Measurements from ENCODE around the gene TNKS2.
"Not testable (repeated sequence)": the region's sequence is repeated elsewhere in the genome, so short reads cannot be mapped to it uniquely, and the experiment has no call there.

The TNKS2 gene

DNA sequence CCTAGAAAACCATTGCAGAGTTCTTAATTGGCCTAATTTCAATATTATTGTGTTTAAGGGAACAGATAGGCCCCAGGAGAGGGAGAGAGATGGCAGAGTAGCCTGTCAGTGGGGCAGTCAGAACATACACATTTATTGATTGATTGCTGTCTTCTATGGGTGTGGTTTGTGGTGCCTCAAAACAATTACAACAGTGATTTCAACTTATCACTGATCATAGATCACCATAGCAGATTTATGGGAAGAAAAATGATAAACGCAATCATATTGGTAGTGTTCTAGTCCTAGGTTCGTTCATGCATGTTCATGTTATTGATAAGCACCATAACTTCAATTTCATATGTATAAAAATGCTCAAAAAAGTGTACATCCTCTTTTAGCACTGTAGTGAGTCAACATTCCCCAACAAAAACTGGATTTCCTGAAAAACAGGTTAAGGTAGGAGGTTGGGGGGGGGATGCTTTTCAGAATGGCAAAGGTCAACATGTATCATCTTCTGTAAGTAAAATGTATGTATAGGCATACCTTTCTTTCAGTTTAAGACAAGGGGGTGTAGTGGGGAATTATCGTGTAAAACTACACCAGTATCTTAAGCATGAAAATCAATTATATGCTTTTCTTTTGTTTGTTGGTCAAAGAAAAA is 1.1 kb upstream of the TNKS2 start:
- no peak for DNase-seq

DNA sequence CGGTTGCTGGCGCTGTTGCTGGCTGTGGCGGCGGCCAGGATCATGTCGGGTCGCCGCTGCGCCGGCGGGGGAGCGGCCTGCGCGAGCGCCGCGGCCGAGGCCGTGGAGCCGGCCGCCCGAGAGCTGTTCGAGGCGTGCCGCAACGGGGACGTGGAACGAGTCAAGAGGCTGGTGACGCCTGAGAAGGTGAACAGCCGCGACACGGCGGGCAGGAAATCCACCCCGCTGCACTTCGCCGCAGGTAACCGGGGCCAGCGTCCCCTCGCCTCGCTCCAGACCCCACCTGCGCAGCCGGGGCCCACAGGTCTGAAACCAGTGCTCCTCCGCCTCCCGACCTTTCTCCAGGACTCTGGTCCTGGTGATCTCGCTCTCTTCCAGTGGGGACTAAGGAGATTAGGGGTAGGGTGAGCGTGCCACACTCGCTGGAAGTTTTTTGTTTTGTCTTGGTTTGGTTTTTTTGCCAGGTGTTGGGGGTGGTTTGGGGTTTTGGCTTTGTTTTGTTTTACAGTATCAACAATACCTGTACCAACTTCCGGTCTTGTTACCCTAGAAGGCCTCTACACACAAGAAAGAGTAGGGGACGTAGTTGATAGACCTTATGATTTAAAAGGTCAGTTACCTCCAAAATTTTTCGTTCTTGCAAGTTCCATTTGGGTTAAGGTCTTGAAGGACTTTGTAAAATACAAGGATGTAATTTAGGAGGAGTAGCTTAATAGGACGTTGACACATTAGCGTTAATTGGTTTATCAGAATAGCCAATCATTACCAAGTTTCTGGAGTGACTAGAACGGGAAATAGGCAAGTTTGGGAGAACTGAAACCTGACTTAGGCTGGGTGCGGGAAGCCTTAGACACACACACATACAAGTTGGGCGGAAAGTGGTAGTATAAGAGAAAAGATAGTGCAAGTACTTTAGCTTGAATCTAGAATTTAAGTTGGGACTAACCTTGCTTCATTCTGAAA is 704 bp downstream of the TNKS2 start:
- DNase-seq: peak; percentile 55 to 65

DNA sequence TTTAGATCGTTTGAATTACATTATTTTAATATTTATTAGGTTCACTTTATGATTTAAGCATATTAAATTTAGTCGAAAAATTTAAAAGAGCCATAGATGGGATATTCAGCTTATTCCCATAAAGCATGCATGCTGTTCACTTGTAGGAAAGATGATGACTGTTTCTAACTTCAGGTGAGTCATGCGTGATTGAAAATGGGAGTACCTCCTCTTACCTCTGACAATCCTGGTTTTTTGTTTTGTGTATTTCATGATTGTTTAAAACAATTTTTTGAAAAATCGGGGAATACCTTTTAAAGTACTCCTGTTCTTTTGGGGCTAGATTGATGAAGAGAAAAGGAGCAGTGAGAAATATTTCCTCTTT is 1.4 kb downstream of the TNKS2 start:
- DNase-seq: no peak

DNA sequence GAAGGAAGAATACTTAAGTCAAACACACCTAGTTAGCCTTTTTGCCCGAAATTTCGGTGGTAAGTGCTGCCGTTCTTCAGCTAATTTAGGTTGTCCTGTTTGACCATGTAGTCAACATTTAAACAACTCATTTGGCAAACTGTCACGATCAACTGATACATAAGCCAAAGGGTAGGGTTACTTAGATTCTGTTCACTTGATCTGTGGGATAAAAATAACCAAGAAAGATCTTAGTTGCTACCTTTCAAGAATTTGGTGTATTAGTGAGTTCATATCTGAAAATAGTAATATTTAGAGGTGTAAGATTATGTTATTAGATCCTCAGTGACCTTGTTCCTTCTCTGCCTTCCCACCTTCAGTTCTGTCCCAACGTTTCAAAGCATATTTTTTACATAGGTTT is 2.0 kb downstream of the TNKS2 start:
- DNase-seq: no peak

DNA sequence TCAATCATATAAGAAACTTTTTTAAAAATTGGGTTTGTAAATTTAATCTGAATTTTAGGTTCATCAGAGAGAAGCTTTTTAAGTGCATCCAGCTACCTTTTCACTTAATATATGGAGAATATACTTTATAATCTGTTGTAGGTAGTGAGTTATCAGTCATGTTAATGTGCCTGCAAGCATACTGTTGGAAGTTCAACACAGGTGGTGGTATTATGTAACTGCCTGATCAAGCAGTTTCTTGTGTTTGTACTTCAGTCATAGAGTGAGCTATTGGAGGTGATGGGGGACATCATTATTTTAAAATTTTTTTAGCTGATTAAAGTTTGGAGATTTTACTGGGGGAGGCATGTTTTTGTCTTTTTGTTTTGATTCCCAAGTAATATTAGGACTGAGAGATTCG is 2.5 kb downstream of the TNKS2 start:
- DNase-seq: no peak

DNA sequence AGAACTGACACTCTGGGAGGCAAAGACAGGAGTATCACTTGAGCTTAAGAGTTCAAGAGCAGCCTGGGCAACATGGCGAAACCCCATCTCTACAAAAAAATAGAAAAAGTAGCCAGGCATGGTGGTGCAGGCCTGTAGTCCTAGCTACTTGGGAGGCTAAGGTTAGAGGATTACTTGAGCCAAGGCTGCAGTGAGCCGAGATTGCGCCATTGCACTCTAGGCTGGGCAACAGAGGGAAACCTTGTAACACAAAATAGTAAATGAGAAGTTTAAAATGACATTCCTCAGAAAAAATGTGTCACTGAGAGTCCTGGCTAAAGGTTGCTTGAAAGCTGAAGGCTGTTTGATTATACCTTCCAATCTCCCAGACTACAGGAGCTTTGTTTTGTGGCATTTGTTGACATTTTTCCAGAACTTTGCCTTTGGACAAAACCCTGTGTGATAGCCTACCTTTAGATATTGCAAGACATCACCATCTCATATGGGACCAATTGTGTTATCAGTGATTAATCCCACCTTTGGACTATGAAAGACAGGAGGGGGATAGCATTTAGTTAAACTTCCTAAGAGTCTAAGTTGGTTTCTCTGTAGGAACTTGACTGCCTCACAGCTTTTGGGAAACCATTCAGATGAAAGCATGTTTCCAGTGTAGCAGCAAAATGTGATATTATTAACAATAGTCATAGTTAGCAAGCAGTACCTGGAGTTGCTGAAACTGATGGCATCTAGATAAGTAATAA is 5.3 kb downstream of the TNKS2 start:
- no peak for DNase-seq

DNA sequence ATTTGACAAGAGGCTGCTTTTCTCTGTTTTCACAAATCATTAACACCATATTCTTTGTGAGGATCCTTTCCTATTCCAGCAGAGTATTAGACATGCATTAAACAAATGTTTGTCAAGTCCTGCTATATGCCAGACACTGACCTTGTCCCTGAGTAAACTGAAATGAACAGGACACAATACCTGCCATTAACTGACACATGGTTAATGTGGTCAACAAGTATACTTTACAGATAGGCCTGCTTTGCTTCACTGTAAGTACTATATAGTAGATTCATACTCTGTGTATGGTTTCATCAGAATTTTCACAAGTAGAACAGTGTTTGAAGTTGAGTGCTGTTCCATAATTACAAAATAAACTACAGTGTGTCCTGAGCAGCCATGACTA is 5.9 kb downstream of the TNKS2 start:
- no peak for DNase-seq

DNA sequence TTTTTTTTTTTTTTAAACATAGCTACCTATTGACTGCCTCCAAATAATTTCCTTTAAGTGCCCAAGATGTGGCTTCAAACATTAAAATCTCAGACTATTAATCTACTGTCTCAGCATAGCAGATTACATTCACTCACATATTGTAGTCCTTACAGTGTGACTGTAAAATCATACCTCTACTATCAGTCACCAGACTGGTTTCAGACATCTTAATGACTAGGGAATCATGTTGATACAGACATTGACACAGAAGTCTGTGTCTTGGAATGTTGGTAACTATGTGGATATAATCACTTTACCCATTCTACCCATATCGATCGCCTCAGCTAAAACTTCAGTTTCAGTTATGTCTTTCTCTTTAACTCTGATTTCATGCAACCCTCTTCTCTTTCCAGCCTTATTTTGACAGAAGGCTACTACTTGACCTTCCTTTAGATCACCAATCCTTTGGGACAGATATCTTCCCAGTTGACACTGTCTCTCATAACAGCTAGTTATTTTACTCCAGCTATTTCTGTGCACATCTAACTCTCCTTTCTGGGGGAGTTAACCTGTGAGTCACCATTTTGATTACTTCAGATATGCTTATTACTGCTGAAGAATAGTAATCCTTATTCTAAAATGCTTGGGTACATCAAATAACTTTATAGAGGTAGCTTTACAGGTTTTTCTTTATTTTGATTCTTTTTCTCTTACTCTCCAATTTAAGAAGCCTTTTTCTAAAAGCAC is 7.0 kb downstream of the TNKS2 start:
- no peak for DNase-seq

DNA sequence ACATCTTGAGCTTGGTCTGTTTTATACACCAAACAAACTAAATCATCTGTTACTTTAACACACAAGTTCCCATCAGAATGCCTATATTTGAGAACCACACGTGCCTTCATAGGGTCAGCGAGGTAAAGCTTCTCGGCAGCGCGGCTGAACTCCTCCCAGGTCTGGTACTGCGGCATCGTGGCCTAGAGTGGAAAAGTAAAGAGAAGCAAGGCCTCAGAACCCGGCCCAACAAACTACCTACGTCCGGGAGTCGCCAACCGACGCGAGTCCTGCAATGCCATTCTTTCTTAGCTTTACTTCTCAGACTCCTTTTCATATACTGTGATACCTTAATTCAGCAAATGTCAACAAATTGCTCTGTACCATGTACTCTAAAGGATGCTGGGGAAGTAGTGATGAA is 9.0 kb downstream of the TNKS2 start:
- DNase-seq: not testable (repeated sequence)

DNA sequence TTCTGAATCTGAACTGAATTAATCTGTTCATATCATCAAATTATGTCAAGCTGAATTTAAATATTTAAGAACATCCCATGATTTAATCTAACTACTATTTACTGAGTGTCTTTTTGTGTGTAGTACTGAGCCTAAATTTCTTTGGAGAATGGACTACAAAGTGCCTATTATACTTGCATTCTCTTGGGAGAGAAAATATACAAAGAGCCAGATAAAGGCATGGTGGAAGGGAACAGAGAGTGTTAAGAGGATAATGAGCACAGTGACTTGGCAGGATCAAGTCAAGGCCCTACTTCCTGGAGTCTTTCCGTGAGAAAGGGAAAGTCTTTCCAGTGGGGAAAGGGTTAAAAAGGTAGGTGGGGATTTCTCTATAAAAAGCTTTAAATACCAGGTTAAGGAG is 15.0 kb downstream of the TNKS2 start:
- no peak for DNase-seq

DNA sequence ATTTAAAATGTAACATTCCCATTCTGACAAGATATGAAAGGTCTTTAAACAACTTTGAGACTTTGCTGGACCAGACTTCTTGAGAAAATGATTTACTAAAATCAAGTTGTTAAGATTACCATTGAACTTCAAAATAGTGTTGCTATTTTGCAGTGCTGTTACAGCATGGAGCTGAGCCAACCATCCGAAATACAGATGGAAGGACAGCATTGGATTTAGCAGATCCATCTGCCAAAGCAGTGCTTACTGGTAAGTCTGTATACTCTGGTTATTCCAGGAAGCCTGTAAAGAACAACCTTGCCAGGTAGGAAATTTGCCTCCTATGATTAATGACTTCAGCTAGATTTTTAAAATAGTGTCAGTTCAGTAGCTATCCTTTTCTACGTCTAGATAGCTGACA is 18.8 kb downstream of the TNKS2 start:
- no peak for DNase-seq

DNA sequence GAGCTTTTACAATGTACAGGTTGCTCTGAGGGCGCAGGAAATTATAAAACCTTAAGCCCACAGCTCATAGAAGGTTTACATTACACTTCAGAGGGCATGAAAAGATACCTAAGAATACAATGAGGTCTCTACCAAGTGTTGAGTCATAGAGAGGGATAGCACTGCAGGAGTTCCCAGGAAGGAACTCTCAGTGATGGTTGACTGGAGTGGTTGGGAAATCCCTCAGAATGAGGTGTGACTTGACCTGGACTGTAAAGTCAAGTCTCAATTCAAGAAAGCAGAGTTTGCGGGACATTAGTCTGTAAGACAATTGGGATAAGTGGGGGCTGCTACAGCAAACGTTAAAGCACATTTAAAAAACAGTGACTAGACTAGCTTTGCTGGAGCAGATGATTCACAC is 21.9 kb downstream of the TNKS2 start:
- DNase-seq: no peak

DNA sequence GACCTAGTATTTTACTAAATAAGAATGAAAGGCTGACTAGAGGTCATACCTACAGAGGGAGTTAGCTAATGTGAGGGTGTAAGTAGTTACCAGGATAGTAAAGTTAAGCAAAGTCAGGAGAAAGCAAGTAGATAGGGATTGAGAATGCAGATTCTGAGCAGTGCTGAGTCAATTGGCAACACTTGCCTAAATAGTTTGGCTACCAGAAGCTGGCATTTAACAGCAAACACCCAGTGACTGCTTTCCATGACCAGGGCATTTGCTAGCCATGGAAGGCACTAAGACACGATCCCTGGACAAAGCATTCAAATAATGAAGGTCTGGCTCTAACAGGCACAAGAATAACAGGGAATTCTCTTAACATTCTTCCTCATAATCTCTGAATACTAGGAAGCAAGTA is 25.9 kb downstream of the TNKS2 start:
- no peak for DNase-seq

DNA sequence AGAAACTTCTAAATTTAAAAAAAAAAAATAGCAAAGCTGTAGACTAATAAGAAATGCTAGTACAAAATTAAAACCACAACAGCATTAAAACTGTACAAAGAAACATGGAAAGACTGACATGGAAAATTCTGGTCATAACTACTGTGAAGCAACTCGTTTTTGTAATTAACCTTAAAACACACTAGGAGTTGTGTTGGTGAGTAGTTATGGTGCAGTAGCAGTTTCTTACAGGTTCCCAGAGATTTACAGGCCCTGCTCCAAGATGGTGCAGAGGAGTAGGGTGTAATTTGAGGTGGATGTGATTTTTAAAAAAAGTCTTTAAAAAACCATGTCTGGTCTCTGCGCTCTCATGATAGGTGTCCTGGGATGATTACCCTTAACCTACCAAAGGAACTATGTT is 31.0 kb downstream of the TNKS2 start:
- DNase-seq: no peak

DNA sequence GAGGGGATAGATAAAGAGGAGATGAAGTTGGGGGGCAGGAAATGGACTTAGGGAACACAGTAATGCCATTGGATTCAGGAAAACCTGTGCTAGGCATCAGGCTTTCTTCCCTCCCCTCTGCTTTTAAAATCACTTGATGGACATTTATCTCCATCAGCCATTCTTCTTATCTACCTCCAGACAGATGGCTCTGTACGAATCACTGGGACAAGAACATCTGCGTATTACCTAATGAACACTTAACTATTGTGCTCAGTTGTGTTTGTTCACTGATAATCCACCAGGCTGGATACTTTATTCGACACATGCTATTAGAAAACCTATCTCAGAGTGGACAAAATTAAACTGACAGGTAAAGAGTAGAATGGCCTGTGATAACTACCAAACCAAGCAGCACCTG is 40.0 kb downstream of the TNKS2 start:
- no peak for DNase-seq

DNA sequence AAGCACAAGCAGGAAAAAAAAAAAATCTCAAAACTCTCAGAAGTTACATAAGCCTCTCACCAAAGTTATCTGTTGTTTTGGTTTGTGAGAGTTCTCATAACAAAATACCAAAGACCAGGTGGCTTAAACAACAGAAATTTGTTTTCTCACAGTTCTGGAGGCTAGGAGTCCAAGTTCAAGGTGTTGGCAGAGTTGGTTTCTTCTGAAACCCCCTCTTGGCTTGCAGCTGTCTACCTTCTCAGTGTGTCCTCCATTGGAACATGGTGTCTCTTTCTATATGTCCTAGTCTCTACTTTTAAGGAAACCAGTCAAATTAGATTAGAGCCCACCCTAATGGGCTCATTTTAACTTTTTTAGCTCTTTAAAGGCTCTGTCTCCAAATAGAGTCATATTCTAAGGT is 44.9 kb downstream of the TNKS2 start:
- DNase-seq: no peak

DNA sequence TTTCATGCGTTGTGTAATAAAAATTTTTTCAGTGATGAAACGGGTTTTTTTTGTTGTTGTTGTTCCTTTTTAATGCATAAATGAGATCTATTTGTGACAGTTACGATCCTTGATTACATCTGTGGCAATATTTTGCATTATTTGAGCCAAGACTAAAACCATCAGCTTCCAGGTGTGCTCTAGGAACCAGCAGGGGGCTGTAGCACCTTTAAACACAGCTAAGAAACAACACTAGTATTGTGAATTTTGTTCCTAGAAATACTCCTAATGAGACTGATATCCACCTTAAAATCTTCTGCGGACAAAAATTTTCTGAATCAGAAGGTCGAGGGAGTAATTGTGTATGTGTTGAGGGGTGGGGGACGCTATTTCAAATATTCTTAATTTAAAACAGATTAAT is 58.4 kb downstream of the TNKS2 start:
- DNase-seq: peak in 1 of 2 donors; percentile 4

DNA sequence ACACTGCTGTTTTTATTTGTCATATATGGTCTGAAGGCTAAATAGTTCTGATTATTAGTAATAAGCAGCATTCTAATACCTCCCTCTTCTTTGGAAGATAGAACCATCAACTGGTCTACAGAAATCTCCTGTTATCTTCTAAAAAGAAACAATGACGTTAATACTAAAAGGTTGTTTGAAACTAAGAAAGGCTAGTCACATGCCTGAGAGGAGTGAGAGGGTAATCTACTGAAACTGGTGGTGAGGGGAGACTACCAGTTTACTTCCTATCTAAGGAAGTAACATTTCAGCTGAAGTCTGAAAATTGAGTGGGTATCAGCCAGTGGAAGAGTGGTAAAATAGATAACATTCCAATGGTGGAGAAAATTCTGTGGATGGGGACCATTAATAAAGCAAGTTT is 62.7 kb downstream of the TNKS2 start:
- no peak for DNase-seq

DNA sequence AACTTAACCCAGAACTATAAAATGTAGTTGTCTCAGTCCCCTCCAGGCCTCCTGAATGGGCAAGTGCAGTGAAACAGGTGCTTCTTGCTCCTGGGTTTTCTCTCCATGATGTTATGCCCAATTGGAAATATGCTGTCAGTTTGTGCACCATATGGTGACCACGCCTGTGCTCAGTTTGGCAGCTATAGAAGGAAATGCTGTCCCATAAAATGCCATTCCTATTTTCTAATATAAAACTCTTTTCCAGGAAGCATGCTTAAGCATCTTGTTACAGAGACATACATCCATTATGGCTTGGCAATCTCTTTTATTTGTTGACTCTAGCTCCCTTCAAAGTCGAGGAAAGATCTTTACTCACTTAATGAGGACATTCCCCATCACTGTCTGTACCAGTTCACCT is 65.9 kb downstream of the TNKS2 start:
- DNase-seq: no peak

DNA sequence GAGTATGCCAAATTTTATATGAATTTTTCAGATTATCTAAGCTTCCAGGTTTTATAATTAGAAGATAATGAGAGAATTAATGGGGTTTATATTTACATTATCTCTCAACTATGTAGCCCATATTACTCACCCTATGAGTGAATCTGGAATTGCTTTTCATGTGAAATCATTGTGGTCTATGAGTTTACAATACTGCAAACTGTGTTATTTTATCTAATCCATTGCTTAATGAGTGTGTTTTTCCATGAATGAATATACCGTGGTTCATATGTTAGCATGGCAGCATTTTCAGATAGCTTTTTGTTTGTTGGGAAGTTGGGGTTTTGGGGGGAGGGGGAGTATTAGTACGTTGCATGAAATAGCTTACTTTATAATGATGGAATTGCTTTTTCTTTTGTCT is 66.5 kb downstream of the TNKS2 start:
- DNase-seq: no peak

DNA sequence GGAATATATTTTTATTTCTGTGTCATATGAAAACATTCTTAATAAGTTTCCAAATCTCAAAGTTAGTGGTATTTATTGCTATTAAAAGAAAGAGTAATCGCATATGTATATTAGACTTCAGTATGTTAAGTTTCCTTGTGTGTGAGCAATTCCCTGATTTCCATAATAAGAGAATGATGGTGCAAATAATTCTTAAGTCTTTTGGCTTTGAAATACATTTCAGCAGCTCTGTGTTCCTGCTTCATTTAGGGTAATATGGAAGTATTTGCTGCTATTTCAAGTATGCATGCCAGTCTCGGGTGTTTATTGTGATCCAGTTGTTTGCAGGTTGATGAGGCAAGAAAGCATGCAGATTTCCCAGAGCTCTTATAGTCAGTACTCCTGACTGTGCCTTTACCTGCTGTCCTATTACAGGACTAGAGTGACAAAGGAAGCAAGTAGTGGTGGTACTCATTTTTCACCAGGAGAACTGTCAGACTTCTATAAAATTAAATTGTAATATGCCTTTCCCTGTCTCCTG is 67.4 kb downstream of the TNKS2 start:
- no peak for DNase-seq

DNA sequence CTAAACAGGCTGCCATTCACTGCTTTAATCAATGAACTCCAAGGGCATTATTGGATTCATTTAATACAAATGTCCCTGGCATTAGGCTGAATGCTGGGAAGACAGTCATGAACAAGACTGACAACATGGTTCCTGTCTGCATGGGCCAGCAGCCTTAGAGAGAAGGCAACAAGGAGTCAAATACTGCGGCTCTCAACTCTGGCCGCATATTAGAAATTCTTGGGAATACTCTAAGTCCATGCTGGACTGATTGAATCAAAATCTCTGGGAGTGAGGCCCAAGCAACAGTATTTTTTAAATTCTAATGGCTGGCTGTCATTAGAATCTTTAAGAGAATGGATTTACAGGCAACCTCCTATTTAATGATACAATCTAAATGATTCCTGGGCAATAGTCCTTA is 76.9 kb downstream of the TNKS2 start:
- no peak for DNase-seq

DNA sequence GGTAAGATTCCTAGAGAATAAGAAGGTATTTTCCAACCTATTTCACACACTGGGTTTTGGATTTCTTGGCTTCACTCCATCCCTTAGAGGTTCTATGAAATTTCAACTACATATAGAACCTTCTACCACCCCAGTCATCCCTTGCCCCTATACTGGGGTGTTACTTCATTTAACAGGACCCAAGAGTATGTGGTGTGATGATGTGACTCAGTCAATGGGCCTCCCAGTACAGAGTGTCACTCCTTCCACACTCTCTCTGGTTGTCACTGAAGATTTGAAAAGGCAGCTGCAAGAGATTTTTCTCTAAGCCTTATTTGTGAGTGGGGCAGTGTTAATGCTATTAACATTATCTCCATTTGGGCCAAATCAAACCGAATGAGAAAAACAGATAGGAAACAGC is 77.6 kb downstream of the TNKS2 start:
- DNase-seq: no peak
